B cell (primary cell): ENCODE measurements around the gene PIWIL4. TPM values are rescaled to one million over a fixed set of nuclear protein-coding genes. Genes with fewer than 3 reads are reported as not detected.

Source experiments
- ATAC-seq: fragments of 200-7000 bp; cut with Tn5 transposase; one replicate; pipeline ENCODE4 v1.10.0; 2021; ENCODE audit warnings: low read depth, mild to moderate bottlenecking, moderate number of reproducible peaks, moderate library complexity
- CTCF ChIA-PET: fragments of 350-600 bp; sonication (Branson Sonifier 250); formaldehyde crosslinking; loops from one replicate; lab custom pipeline; 2021; ENCODE audit warnings: antibody characterized with exemption, inconsistent platforms; lab: Charles Lee
- POLR2A ChIA-PET: fragments of 350-600 bp; sonication (Branson Sonifier 250); formaldehyde crosslinking; loops from one replicate; lab custom pipeline; 2021; ENCODE audit warnings: antibody characterized with exemption; lab: Charles Lee
- DNase-seq: peaks from one replicate; pipeline ENCODE4 v3.0.0; 2013
- H2AFZ ChIP-seq: 2 replicates; pipeline ENCODE4 v1.6.1; 2012; ENCODE audit warnings: mild to moderate bottlenecking, low read depth, low read length; ENCODE audit not compliant: insufficient read depth, poor library complexity, severe bottlenecking
- H3K27ac ChIP-seq, 2 donors: 1 replicate in 1 of 2; 2 replicates in 1 of 2; pipeline ENCODE4 v1.5.1; 2012 to 2013; ENCODE audit warnings: low read length in 2 of 2, mild to moderate bottlenecking in 2 of 2, moderate library complexity in 1 of 2
- H3K27me3 ChIP-seq, 4 experiments: fragments of 200-600 bp in 1 of 4; sonication (generic) in 1 of 4; replicated peaks in 1 of 4; 1 replicate in 2 of 4; 2 replicates in 2 of 4; pipeline versions ENCODE4 v1.6.1 to v1.7.0; 2013 to 2016; ENCODE audit warnings: low read length in 3 of 4, mild to moderate bottlenecking in 2 of 4, mixed read lengths in 1 of 4, moderate library complexity in 1 of 4; ENCODE audit not compliant: insufficient read depth in 4 of 4, control insufficient read depth in 3 of 4; ENCODE audit errors: control extremely low read depth in 1 of 4
- H3K36me3 ChIP-seq, 2 experiments: replicated peaks in 1 of 2; 1 replicate in 1 of 2; 2 replicates in 1 of 2; pipeline versions ENCODE4 v1.6.1 to v1.7.1; 2013; ENCODE audit warnings: low read length in 1 of 2; ENCODE audit not compliant: insufficient read depth in 2 of 2, control insufficient read depth in 1 of 2; ENCODE audit errors: control extremely low read depth in 1 of 2, extremely low read depth in 1 of 2
- H3K4me1 ChIP-seq, 2 donors: fragments of 200-600 bp in 1 of 2; sonication (generic) in 1 of 2; 1 replicate in 1 of 2; 2 replicates in 1 of 2; pipeline versions ENCODE4 v1.5.1 to v1.6.1; 2013 to 2017; ENCODE audit warnings: low read length in 2 of 2; ENCODE audit not compliant: control insufficient read depth in 2 of 2, insufficient read depth in 2 of 2
- H3K4me2 ChIP-seq: replicated peaks from 2 replicates; pipeline ENCODE3; 2012; ENCODE audit warnings: mild to moderate bottlenecking, low read depth, low read length; ENCODE audit not compliant: poor library complexity, severe bottlenecking
- H3K4me3 ChIP-seq, 5 experiments: fragments of 200-600 bp in 1 of 5; sonication (generic) in 1 of 5; 1 replicate in 3 of 5; 2 replicates in 2 of 5; pipeline versions ENCODE4 v1.5.1 to v1.7.0; 2011 to 2016; ENCODE audit warnings: low read length in 4 of 5, mild to moderate bottlenecking in 4 of 5, low read depth in 2 of 5, control low read depth in 1 of 5, moderate library complexity in 1 of 5; ENCODE audit not compliant: insufficient read depth in 1 of 5; ENCODE audit errors: control extremely low read depth in 1 of 5, extremely low read depth in 1 of 5
- H3K79me2 ChIP-seq: fragments of 200-600 bp; sonication (generic); one replicate; pipeline ENCODE4 v1.6.0; 2016; ENCODE audit warnings: low read length; ENCODE audit not compliant: control insufficient read depth, insufficient read depth
- H3K9ac ChIP-seq: fragments of 200-600 bp; sonication (generic); 2 replicates; pipeline ENCODE4 v1.6.1; 2017; ENCODE audit warnings: mild to moderate bottlenecking, low read length, moderate library complexity
- H3K9me3 ChIP-seq, 3 donors: one replicate each; pipeline versions ENCODE4 v1.6.1 to v1.7.1; 2013; ENCODE audit warnings: low read length in 2 of 3; ENCODE audit not compliant: control insufficient read depth in 2 of 3, insufficient read depth in 1 of 3; ENCODE audit errors: control extremely low read depth in 1 of 3
- H4K20me1 ChIP-seq: 2 replicates; pipeline ENCODE4 v1.6.0; 2012; ENCODE audit warnings: mild to moderate bottlenecking, low read length; ENCODE audit not compliant: insufficient read depth, control insufficient read depth, poor library complexity, severe bottlenecking
- H3K27ac Mint-ChIP-seq: one replicate; pipeline ENCODE4 v1.8.0; 2021; ENCODE audit warnings: mixed read lengths
- H3K27me3 Mint-ChIP-seq: one replicate; pipeline ENCODE4 v1.8.0; 2021; ENCODE audit warnings: mixed read lengths
- H3K4me1 Mint-ChIP-seq: one replicate; pipeline ENCODE4 v1.8.0; 2021; ENCODE audit warnings: mixed read lengths
- H3K4me3 Mint-ChIP-seq: one replicate; pipeline ENCODE4 v1.8.0; 2021; ENCODE audit warnings: mixed read lengths
- H3K9me3 Mint-ChIP-seq: one replicate; pipeline ENCODE4 v1.8.0; 2022; ENCODE audit warnings: mixed read lengths; ENCODE audit not compliant: insufficient read depth
- EZH2 ChIP-seq: IDR thresholded peaks from 2 replicates; pipeline ENCODE4 v1.6.1; 2012; ENCODE audit warnings: borderline replicate concordance, low read depth, mild to moderate bottlenecking, moderate library complexity, low read length; ENCODE audit not compliant: insufficient read depth, poor library complexity, severe bottlenecking
- WGBS: methylation state at CpG from one replicate; pipeline ENCODE4 v1.1.5; 2013; ENCODE audit warnings: missing lambda C conversion rate; ENCODE audit not compliant: insufficient coverage; 5-methylcytosine and 5-hydroxymethylcytosine counted together
- intact Hi-C: fragments of 100-400 bp; cut with micrococcal nuclease; formaldehyde crosslinking; loops from one replicate; pipeline ENCODE4 v1.10.0; 2022
- polyA plus RNA-seq: library from polyadenylated mRNA; depleted of rRNA; stranded (reverse); fragments of >200 nt; gene quantifications from 2 replicates; pipeline ENCODE4 v1.2.3, GENCODE V29; 2012
- total RNA-seq, 2 donors: library from RNA; stranded (reverse); fragments of 120-200 nt in 1 of 2; gene quantifications; 1 replicate in 1 of 2; 2 replicates in 1 of 2; pipeline versions ENCODE4 v1.2.3 to v1.2.4, GENCODE V29; 2013 to 2022
- TF ChIP-seq, protein P1 (sequence below): fragments of 200-600 bp; IDR thresholded peaks from one replicate; pipeline ENCODE4 v1.8.0; 2022; ENCODE audit warnings: antibody characterized with exemption, mild to moderate bottlenecking

Gene PIWIL4
- total and polyA plus RNA-seq, 2 donors (not counting 1 experiment from before 2014, with no cell fraction given): 0.67 to 1.4 TPM

DNA sequence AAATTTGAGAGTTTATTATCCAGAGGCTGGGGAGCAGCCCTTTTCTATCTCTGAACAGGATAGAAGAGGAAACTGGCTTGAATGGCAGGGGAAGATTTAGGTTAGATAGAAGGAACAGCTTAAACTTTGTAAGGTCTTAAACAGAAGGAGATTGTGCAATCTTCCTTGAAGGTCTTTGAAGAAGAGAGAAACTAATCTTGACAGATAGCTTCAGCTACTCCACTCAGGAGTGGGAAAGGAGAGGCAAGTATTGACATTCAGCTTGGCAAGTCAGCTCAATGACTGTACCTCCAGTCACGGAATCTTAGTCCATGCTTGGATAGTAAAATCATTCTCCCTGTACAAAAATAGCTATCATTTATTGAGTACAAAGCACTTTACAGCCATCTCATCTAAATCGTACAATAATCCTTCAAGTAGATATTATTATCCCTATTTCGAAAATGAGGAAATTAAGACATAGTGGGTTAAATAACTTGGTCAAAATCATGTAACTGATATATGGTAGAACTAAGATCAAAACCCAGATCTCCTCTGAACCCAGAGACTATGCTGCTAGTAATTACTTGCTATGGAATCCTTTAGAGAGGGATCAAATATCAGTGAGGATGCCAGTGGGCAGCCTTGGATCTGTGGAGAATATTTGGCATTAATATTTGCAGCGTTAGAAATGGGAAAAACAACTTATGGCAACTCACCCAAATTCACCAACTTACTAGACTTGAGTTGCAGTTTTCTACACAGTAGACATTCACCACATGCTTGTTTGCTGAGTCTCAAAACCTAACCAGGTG is 40.3 kb upstream of the PIWIL4 start:
- H3K79me2 ChIP-seq: no peaks in the 10 kb centered on the region
- whole genome bisulfite sequencing: no CpG with 5 or more reads among the region's 4 CpGs
- DNase-seq: no peak
- intact Hi-C loops: loop anchor here (10.0 kb wide), 1 partner anchor 608 kb away; no protein-coding TSS in a partner anchor
- no peaks in the 10 kb centered on the region for H3K4me1 Mint-ChIP-seq
- no peak overlapping the region for H3K4me2 ChIP-seq
- no peak overlapping the region for H3K27ac ChIP-seq
- TF ChIP-seq, protein P1, sequence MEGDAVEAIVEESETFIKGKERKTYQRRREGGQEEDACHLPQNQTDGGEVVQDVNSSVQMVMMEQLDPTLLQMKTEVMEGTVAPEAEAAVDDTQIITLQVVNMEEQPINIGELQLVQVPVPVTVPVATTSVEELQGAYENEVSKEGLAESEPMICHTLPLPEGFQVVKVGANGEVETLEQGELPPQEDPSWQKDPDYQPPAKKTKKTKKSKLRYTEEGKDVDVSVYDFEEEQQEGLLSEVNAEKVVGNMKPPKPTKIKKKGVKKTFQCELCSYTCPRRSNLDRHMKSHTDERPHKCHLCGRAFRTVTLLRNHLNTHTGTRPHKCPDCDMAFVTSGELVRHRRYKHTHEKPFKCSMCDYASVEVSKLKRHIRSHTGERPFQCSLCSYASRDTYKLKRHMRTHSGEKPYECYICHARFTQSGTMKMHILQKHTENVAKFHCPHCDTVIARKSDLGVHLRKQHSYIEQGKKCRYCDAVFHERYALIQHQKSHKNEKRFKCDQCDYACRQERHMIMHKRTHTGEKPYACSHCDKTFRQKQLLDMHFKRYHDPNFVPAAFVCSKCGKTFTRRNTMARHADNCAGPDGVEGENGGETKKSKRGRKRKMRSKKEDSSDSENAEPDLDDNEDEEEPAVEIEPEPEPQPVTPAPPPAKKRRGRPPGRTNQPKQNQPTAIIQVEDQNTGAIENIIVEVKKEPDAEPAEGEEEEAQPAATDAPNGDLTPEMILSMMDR: no peak
- no peaks in the 10 kb centered on the region for H4K20me1 ChIP-seq
- no peak overlapping the region for H3K4me3 Mint-ChIP-seq
- ChIA-PET POLR2A (no interaction called here), CTCF (interaction anchor here (1.3 kb wide), 1 partner anchor 10 kb away, joined by 5 read pairs; no protein-coding TSS in a partner anchor)
- no peaks in the 10 kb centered on the region for H3K9me3 ChIP-seq
- no peaks in the 10 kb centered on the region for H3K36me3 ChIP-seq
- ATAC-seq: no peak
- peaks cover 0 to 8% (median 0%) of the 10 kb centered on the region in 4 experiments for H3K27me3 ChIP-seq
- H3K4me3 ChIP-seq: no peak overlapping the region
- no peak overlapping the region for H3K9ac ChIP-seq
- no peak overlapping the region for H2AFZ ChIP-seq
- H3K27ac Mint-ChIP-seq: no peak overlapping the region
- H3K9me3 Mint-ChIP-seq: no peaks in the 10 kb centered on the region
- no peaks in the 10 kb centered on the region for H3K4me1 ChIP-seq
- H3K27me3 Mint-ChIP-seq: peaks cover 30% of the 10 kb centered on the region

DNA sequence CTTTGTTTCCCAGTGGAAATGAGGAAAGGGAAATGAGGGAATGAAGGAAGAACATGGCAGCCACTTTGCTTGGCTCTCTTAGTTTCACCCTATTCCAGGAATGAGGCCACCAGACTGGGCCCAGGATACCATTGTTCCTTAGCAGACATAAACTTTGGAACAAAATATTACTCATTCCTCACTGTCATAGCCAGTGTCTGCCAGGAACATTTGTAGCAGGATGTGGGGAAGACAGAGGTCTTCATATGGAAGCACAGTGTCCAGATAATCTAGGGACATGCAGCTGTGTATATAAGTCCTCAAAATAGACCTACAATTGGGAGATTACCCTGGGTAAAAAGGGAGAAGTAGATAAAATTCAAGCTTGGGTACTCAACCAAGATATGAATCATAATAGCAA is 38.6 kb upstream of the PIWIL4 start:
- H3K4me3 ChIP-seq: no peak overlapping the region
- no peak overlapping the region for H3K4me2 ChIP-seq
- no peak overlapping the region for H3K27ac ChIP-seq
- H3K27ac Mint-ChIP-seq: no peak overlapping the region
- no peak overlapping the region for H3K4me3 Mint-ChIP-seq
- H3K4me1 Mint-ChIP-seq: no peaks in the 10 kb centered on the region
- no peaks in the 10 kb centered on the region for H3K9me3 Mint-ChIP-seq
- ATAC-seq (no peak), DNase-seq (no peak)
- H3K4me1 ChIP-seq: no peaks in the 10 kb centered on the region
- H3K27me3 Mint-ChIP-seq: peaks cover 23% of the 10 kb centered on the region
- H3K79me2 ChIP-seq: no peaks in the 10 kb centered on the region
- POLR2A ChIA-PET: no interaction called here
- H2AFZ ChIP-seq: no peak overlapping the region
- intact Hi-C loops: loop anchor here (10.0 kb wide), 1 partner anchor 606 kb away; no protein-coding TSS in a partner anchor
- peaks cover 0 to 8% (median 0%) of the 10 kb centered on the region in 4 experiments for H3K27me3 ChIP-seq
- H3K9ac ChIP-seq: no peak overlapping the region
- H3K36me3 ChIP-seq: no peaks in the 10 kb centered on the region
- H3K9me3 ChIP-seq: no peaks in the 10 kb centered on the region
- CTCF ChIA-PET: interaction anchor here (0.9 to 1.2 kb wide), 2 partner anchors 11 to 13 kb away, joined by 3 to 4 read pairs; no protein-coding TSS in a partner anchor
- no peaks in the 10 kb centered on the region for H4K20me1 ChIP-seq
- TF ChIP-seq, protein P1: no peak
- no peak for TF ChIP-seq EZH2
